DND-41 (cell line): ENCODE measurements around the gene MYPN.

Source experiments
- EZH2 ChIP-seq: IDR thresholded peaks from 3 replicates; pipeline ENCODE4 v1.6.1; 2012; ENCODE audit warnings: borderline replicate concordance, low read depth, mild to moderate bottlenecking, moderate library complexity, low read length, inconsistent platforms; ENCODE audit not compliant: severe bottlenecking
- TF ChIP-seq, protein P1 (sequence below): IDR thresholded peaks from 2 replicates; pipeline ENCODE4 v1.5.1; 2012; ENCODE audit warnings: borderline replicate concordance, low read length, moderate library complexity, mild to moderate bottlenecking; ENCODE audit not compliant: poor library complexity, severe bottlenecking; ENCODE audit errors: extremely low read depth

DNA sequence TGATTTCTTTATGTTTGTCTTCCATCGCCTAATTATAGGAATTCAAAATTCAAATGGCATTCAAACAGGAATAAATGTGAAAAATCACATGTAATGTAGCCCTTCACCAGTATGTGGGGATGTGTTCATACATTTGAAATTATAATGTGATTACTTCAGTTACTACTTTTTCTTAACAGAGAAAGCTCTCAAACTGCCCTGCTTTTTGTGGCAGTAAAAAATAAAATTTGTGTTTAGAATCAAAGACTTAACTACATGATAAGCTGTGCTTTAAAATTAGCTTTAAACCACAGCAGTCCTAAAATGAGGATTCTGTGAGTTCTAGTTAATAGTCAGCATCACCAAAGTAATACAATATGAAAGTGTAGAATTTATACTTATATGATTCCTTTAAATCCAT is 26.4 kb upstream of the MYPN start:
- no peak for TF ChIP-seq EZH2
- TF ChIP-seq, protein P1, sequence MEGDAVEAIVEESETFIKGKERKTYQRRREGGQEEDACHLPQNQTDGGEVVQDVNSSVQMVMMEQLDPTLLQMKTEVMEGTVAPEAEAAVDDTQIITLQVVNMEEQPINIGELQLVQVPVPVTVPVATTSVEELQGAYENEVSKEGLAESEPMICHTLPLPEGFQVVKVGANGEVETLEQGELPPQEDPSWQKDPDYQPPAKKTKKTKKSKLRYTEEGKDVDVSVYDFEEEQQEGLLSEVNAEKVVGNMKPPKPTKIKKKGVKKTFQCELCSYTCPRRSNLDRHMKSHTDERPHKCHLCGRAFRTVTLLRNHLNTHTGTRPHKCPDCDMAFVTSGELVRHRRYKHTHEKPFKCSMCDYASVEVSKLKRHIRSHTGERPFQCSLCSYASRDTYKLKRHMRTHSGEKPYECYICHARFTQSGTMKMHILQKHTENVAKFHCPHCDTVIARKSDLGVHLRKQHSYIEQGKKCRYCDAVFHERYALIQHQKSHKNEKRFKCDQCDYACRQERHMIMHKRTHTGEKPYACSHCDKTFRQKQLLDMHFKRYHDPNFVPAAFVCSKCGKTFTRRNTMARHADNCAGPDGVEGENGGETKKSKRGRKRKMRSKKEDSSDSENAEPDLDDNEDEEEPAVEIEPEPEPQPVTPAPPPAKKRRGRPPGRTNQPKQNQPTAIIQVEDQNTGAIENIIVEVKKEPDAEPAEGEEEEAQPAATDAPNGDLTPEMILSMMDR = peak; percentile 31
